CD4-positive, alpha-beta T cell (primary cell): ENCODE data around the gene PPDPF. TPM values are rescaled to one million over a fixed set of nuclear protein-coding genes. Genes with fewer than 3 reads are reported as not detected.

Experiments
- ATAC-seq: fragments of 200-7000 bp; cut with Tn5 transposase; one replicate; pipeline ENCODE4 v1.10.0; 2022; ENCODE audit warnings: mild to moderate bottlenecking; ENCODE audit not compliant: poor library complexity
- CTCF ChIA-PET: fragments of 350-600 bp; sonication (Branson Sonifier 250); formaldehyde crosslinking; loops from one replicate; lab custom pipeline; 2021; ENCODE audit warnings: antibody characterized with exemption, inconsistent platforms; lab: Charles Lee
- POLR2A ChIA-PET: fragments of 350-600 bp; sonication (Branson Sonifier 250); formaldehyde crosslinking; loops from one replicate; lab custom pipeline; 2021; ENCODE audit warnings: antibody characterized with exemption, inconsistent platforms; lab: Charles Lee
- DNase-seq, 14 experiments: peaks; one replicate each; pipeline ENCODE4 v3.0.0-alpha.2; 2013 to 2020; ENCODE audit warnings: mixed read lengths in 2 of 14
- H3K27ac ChIP-seq, 2 donors: one replicate each; pipeline versions ENCODE4 v1.5.1 to v1.7.0; 2013; ENCODE audit warnings: low read length in 2 of 2, low read depth in 1 of 2, mild to moderate bottlenecking in 1 of 2
- H3K27me3 ChIP-seq, 2 experiments: 1 replicate in 1 of 2; 2 replicates in 1 of 2; pipeline versions ENCODE4 v1.6.1 to v1.7.0; 2013; ENCODE audit warnings: low read length in 2 of 2, control low read depth in 1 of 2, mild to moderate bottlenecking in 1 of 2, moderate library complexity in 1 of 2; ENCODE audit not compliant: insufficient read depth in 2 of 2, control insufficient read depth in 1 of 2
- H3K36me3 ChIP-seq: one replicate; pipeline ENCODE4 v1.6.1; 2013; ENCODE audit warnings: low read length, control low read depth; ENCODE audit not compliant: insufficient read depth
- H3K4me1 ChIP-seq: one replicate; pipeline ENCODE4 v1.6.1; 2013; ENCODE audit warnings: low read length, control low read depth; ENCODE audit not compliant: insufficient read depth
- H3K4me3 ChIP-seq: one replicate; pipeline ENCODE4 v1.5.1; 2013; ENCODE audit warnings: mild to moderate bottlenecking, low read length, moderate library complexity
- H3K9me3 ChIP-seq, 2 experiments: 1 replicate in 1 of 2; 2 replicates in 1 of 2; pipeline versions ENCODE4 v1.6.1 to v1.7.0; 2013; ENCODE audit warnings: low read length in 2 of 2, mild to moderate bottlenecking in 2 of 2, control low read depth in 1 of 2, moderate library complexity in 1 of 2; ENCODE audit not compliant: control insufficient read depth in 1 of 2, insufficient read depth in 1 of 2
- H3K27ac Mint-ChIP-seq: one replicate; pipeline ENCODE4 v1.8.0; 2020; ENCODE audit warnings: mixed read lengths
- H3K27me3 Mint-ChIP-seq: one replicate; pipeline ENCODE4 v1.8.0; 2021; ENCODE audit warnings: mixed read lengths
- H3K36me3 Mint-ChIP-seq: one replicate; pipeline ENCODE4 v1.8.0; 2021; ENCODE audit warnings: low read depth, mixed read lengths
- H3K4me1 Mint-ChIP-seq: one replicate; pipeline ENCODE4 v1.8.0; 2021; ENCODE audit warnings: low read depth, mixed read lengths
- H3K4me3 Mint-ChIP-seq: one replicate; pipeline ENCODE4 v1.8.0; 2020; ENCODE audit warnings: mild to moderate bottlenecking, mixed read lengths
- H3K9me3 Mint-ChIP-seq: one replicate; pipeline ENCODE4 v1.8.0; 2020; ENCODE audit warnings: mixed read lengths
- intact Hi-C, 2 experiments: fragments of 100-400 bp; cut with DNase I in 1 of 2; cut with micrococcal nuclease in 1 of 2; formaldehyde crosslinking; loops; one replicate each; pipeline versions ENCODE4 v1.15.1 to v1.9.0; 2023 to 2025; cut with DNase I, micrococcal nuclease
- total RNA-seq, 174 experiments: library from RNA in 2 of 174; stranded (reverse) in 2 of 174; gene quantifications; one replicate each; pipeline ENCODE4 v1.2.3 and lab custom pipeline; 2021 to 2026
- TF ChIP-seq, protein P1 (sequence below): fragments of 200-600 bp; IDR thresholded peaks from one replicate; pipeline ENCODE4 v1.8.0; 2022; ENCODE audit warnings: antibody characterized with exemption, mild to moderate bottlenecking

The PPDPF gene
- total RNA-seq, 2 experiments from 2014 or later, result 249 to 251 TPM

DNA sequence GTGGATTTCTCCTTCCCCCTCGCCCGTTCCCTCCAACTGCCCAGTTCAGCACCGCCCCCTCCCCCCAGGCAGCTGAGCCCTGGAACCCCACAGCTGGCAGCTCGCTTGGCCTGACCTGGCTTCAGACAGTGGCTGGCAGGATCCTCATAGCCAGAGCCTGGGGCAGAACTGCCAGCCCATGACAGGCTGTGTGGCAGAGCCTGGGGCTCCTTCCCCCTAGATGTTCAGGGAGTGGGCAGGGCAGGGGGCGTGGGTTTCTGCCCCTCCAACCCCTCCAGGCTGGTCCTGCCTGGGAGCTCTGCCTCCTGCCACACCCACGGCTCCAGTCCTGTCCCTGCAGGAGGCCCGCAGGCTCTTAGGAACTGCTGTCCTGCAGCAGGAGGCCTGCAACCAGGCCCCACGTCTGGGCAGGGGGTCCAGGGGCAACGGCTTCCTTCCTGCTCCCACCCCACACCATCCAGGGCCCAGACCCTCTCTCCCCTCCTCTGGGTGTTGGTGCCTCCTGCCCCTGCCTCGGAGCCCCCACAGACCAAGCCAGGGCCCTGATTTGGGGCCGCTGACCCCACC lies 38.5 kb upstream of the PPDPF start:
- Mint-ChIP-seq H3K36me3 (no peaks in the 10 kb centered on the region), H3K4me1 (no peaks in the 10 kb centered on the region), H3K27ac (no peak overlapping the region), H3K4me3 (no peak overlapping the region), H3K9me3 (no peaks in the 10 kb centered on the region), H3K27me3 (peaks cover 42% of the 10 kb centered on the region)
- TF ChIP-seq, protein P1, sequence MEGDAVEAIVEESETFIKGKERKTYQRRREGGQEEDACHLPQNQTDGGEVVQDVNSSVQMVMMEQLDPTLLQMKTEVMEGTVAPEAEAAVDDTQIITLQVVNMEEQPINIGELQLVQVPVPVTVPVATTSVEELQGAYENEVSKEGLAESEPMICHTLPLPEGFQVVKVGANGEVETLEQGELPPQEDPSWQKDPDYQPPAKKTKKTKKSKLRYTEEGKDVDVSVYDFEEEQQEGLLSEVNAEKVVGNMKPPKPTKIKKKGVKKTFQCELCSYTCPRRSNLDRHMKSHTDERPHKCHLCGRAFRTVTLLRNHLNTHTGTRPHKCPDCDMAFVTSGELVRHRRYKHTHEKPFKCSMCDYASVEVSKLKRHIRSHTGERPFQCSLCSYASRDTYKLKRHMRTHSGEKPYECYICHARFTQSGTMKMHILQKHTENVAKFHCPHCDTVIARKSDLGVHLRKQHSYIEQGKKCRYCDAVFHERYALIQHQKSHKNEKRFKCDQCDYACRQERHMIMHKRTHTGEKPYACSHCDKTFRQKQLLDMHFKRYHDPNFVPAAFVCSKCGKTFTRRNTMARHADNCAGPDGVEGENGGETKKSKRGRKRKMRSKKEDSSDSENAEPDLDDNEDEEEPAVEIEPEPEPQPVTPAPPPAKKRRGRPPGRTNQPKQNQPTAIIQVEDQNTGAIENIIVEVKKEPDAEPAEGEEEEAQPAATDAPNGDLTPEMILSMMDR, result no peak
- Histone ChIP-seq H3K36me3 (no peaks in the 10 kb centered on the region), H3K4me1 (no peaks in the 10 kb centered on the region), H3K27me3 (peaks cover 16 to 30% of the 10 kb centered on the region in 2 experiments), H3K27ac (no peak overlapping the region), H3K9me3 (peaks cover 0 to 30% of the 10 kb centered on the region in 2 experiments), H3K4me3 (no peak overlapping the region)
- POLR2A ChIA-PET, result no interaction called here
- no peak for DNase-seq
- no peak for ATAC-seq
- CTCF ChIA-PET, result no interaction called here
- intact Hi-C loops, result no loop called here

- no peaks in the 10 kb centered on the region for H3K4me1 ChIP-seq
- DNase-seq, result no peak
- H3K4me3 ChIP-seq, result no peak overlapping the region
- POLR2A ChIA-PET, result no interaction called here
- no peaks in the 10 kb centered on the region for H3K9me3 Mint-ChIP-seq
- H3K27ac ChIP-seq, result no peak overlapping the region
- CTCF ChIA-PET, result no interaction called here
- H3K36me3 ChIP-seq, result no peaks in the 10 kb centered on the region
- ATAC-seq, result no peak
- peaks cover 24 to 32% of the 10 kb centered on the region in 2 experiments for H3K27me3 ChIP-seq
- H3K27me3 Mint-ChIP-seq, result peaks cover 30% of the 10 kb centered on the region
- H3K36me3 Mint-ChIP-seq, result no peaks in the 10 kb centered on the region
- H3K4me1 Mint-ChIP-seq, result no peaks in the 10 kb centered on the region
- intact Hi-C loops, result no loop called here
- peaks cover 0 to 31% of the 10 kb centered on the region in 2 experiments for H3K9me3 ChIP-seq
- H3K4me3 Mint-ChIP-seq, result no peak overlapping the region
- TF ChIP-seq, protein P1, result no peak
- H3K27ac Mint-ChIP-seq, result no peak overlapping the region
Measured at GRCh38 chr20:63483834-63484233, 36.7 kb upstream of the PPDPF start.

- Mint-ChIP-seq H3K36me3 (no peaks in the 10 kb centered on the region), H3K27me3 (peaks cover 30% of the 10 kb centered on the region), H3K4me3 (no peak overlapping the region), H3K4me1 (no peaks in the 10 kb centered on the region), H3K9me3 (no peaks in the 10 kb centered on the region), H3K27ac (no peak overlapping the region)
- ChIA-PET CTCF (no interaction called here), POLR2A (no interaction called here)
- Histone ChIP-seq H3K27ac (no peak overlapping the region), H3K9me3 (peaks cover 0 to 31% of the 10 kb centered on the region in 2 experiments), H3K4me1 (no peaks in the 10 kb centered on the region), H3K4me3 (no peak overlapping the region), H3K36me3 (no peaks in the 10 kb centered on the region), H3K27me3 (peaks cover 25 to 32% of the 10 kb centered on the region in 2 experiments)
- DNase-seq (no peak), ATAC-seq (no peak)
- TF ChIP-seq, protein P1, result no peak
- intact Hi-C loops, result no loop called here
Measured at GRCh38 chr20:63484236-63484635, 36.3 kb upstream of the PPDPF start.
